PC-3 (cell line): ENCODE measurements around the gene FFAR4.

Source experiments
- CTCF ChIP-seq: fragments of 300-600 bp; sonication (generic); conservative IDR thresholded peaks from 2 replicates; pipeline ENCODE4 v1.5.1; 2017; ENCODE audit warnings: antibody characterized with exemption, low read depth, mild to moderate bottlenecking, low read length
- EZH2 ChIP-seq: fragments of 300-600 bp; sonication (generic); IDR thresholded peaks from one replicate; pipeline ENCODE4 v1.6.1; 2017; ENCODE audit warnings: antibody characterized with exemption, mild to moderate bottlenecking, low read length; ENCODE audit not compliant: unreplicated experiment
- EZH2phosphoT487 ChIP-seq: fragments of 300-600 bp; sonication (generic); IDR thresholded peaks from 2 replicates; pipeline ENCODE4 v1.6.1; 2018; ENCODE audit warnings: mild to moderate bottlenecking, antibody characterized with exemption, low read length, borderline replicate concordance

DNA sequence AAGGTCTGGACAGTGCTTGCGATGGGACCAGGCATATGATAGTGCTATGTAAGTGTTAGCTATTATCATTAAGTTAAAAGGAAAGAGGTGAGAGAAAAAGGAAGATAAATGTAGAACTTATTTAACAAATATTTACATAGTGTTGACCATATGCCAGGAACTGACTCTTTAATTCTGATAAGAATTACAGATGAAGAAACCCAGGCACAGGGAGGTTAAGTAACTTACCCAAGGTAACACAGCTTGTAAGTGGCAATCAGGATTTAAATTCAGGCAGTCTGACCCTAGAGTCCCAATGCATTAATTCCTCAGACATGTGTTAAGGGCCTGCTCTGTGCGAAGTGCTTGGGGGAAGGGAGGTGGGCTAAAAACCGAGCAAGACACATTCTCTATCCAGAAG is 11.1 kb downstream of the FFAR4 start:
- TF ChIP-seq CTCF, result no peak
- TF ChIP-seq EZH2, result no peak
- no peak for TF ChIP-seq EZH2phosphoT487
